GM10248 (cell line): ENCODE results near the gene PRR36.

Source experiments
- CTCF ChIA-PET: fragments of 300-600 bp; sonication (Branson Sonifier 250); formaldehyde crosslinking; extraction: SDS; loops from one replicate; lab custom pipeline; 2021; ENCODE audit warnings: antibody characterized with exemption; lab: Yijun Ruan, JAX
- POLR2A ChIA-PET: fragments of 350-650 bp; sonication (Branson Sonifier 250); formaldehyde crosslinking; extraction: SDS; loops from one replicate; lab custom pipeline; 2020; ENCODE audit warnings: antibody characterized with exemption; lab: Yijun Ruan, JAX
- DNase-seq: peaks from one replicate; pipeline ENCODE4 v3.0.0; 2012; ENCODE audit errors: extremely low spot score
- CTCF ChIP-seq: IDR thresholded peaks from 2 replicates; pipeline ENCODE4 v1.5.1; 2012; ENCODE audit warnings: mild to moderate bottlenecking, low read depth; ENCODE audit errors: extremely low read depth, missing control alignments, control extremely low read depth

Gene PRR36

DNA sequence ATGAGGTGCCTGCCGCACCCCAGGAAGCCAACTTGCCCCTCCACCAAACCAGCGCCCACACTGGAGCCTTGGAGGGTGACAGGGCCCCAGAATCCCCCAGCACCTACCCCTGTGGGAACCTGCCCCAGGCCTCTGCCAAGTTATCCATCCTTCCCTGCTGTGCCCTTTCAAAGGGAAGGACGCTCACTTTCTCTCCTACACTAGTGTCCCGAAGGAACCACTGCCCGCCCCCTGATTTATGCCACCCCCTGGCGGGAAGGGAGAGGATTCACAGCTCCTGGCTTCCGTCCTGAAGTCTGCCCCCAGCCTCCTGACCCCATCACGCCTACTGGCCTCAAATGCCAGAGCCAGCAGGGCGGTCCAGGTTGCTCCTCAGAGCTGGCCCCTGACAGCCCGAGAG, 42.7 kb downstream of the PRR36 start:
- DNase-seq, result no peak
- no peak for TF ChIP-seq CTCF
- ChIA-PET POLR2A (no interaction called here), CTCF (interaction anchor here (0.7 to 3.6 kb wide), 10 partner anchors 12 to 183 kb away, joined by 3 to 14 read pairs (median 4); partner anchors contain the start of gene TRAPPC5)

DNA sequence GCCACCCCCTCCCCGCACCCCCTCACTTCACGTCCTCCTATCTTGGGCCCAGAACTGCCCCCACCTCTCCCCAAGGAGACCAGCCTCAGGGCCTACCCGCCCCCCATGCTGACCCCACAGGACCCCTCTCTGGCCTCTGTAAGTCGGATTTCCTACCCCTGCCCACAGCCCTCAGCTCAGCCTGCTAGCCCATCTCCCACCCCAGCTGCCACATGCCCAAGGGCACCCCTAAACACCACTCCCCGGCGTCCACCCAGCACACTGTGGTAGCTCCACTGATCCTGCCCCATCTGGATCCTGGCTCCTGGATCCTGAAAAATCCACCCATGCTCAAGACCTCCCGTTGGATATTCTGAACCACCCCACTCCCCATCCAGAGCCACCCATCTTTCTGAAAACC, 43.4 kb downstream of the PRR36 start:
- POLR2A ChIA-PET, result no interaction called here
- no peak for DNase-seq
- CTCF ChIA-PET, result interaction anchor here (0.9 to 3.6 kb wide), 5 partner anchors 11 to 38 kb away, joined by 3 to 14 read pairs (median 7); no protein-coding TSS in a partner anchor
- TF ChIP-seq CTCF, result no peak

DNA sequence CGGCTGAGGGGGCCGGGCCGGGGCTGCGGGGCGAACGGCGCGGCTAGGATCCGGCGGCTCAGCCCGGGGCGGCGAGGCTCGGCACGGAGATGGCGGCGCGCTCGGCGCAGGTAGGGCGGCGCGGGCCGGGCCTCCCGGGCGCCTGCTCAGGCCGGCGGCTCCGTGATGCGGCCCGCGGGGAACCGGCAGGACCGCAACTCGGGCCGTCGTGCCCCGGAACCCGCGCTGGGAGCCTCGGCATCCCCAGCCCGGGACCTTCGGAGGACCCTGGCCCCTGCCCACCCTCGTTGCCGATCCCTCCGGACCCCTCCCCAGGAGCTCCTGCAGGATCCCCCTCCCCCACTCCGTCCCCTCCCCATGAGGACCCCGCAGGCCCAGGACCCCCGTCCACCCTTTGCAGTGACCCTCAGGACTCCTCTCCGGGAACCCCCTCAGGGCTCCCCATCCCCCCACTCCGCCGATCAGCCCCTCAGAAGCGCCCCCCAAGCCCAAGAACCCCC, 43.9 kb downstream of the PRR36 start:
- CTCF ChIA-PET, result interaction anchor here (2.0 to 3.6 kb wide), 3 partner anchors 10 to 39 kb away, joined by 7 to 14 read pairs (median 12); no protein-coding TSS in a partner anchor
- POLR2A ChIA-PET, result no interaction called here
- no peak for TF ChIP-seq CTCF
- DNase-seq, result no peak

DNA sequence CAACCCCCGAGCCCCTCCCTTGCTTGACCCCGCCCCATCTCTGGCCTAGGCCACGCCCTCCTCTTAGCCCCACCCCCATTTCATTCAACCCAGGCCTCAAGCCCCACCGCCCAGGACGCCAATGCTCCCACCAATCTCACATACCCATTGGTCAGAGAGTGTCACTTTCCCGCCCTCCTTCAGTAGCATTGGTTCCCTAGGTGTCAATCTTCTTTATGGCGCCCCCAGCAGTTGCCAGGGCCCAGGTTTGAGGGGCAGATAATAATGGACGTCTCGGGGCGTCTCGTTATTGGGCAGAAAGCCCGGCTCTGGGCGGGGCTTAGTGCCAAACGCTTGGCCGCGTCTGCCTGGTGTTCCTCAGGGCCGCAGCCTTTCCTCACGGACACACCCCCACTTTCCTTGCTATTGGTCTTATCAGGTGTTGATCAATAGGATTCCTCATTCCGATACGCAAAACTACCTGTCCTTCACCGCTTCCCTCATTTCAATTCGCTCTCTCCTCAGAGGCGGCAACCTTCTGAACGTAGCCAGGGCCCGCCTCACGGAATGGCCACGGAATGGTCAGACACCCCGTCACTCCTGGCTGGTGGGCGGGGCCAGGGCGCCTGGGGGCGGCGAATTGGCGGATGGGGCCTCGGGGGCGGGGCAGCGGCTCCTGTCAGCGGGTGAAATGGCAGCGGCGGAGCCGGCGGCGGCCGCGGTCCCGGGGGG, 44.5 kb downstream of the PRR36 start, which contains the start of gene EVI5L:
Gene EVI5L, plus strand, starts transcription at position 658 of the 711 bp plus-strand sequence. CDS start 16,325 bp downstream, outside the sequence.
- peak; percentile 99 for DNase-seq
- peak; percentile 5 for TF ChIP-seq CTCF
- ChIA-PET POLR2A (no interaction called here), CTCF (interaction anchor here (1.4 to 3.6 kb wide), 4 partner anchors 10 to 149 kb away, joined by 5 to 14 read pairs (median 12); partner anchors contain the start of gene TRAPPC5)

DNA sequence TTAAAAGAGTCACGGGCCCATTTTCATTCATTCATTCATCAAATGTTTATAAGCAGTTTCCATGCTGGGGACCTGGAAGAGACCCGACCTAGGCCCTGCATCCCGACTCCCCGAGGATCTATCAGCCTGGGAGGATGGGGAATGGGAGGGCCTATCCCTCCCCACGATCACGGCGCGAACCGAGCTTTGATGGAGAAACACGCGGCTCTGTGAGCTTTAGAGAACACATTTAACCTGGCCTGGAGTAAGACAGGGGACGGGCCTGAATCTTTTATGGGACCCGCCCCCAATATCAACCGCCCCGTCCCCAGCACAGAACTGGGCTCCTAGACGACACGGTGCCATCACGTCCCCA, 45.0 kb downstream of the PRR36 start:
- ChIA-PET CTCF (interaction anchor here (1.4 to 3.2 kb wide), 4 partner anchors 11 to 261 kb away, joined by 5 to 12 read pairs (median 6); partner anchors contain the start of gene TRAPPC5), POLR2A (no interaction called here)
- TF ChIP-seq CTCF, result no peak
- no peak for DNase-seq

DNA sequence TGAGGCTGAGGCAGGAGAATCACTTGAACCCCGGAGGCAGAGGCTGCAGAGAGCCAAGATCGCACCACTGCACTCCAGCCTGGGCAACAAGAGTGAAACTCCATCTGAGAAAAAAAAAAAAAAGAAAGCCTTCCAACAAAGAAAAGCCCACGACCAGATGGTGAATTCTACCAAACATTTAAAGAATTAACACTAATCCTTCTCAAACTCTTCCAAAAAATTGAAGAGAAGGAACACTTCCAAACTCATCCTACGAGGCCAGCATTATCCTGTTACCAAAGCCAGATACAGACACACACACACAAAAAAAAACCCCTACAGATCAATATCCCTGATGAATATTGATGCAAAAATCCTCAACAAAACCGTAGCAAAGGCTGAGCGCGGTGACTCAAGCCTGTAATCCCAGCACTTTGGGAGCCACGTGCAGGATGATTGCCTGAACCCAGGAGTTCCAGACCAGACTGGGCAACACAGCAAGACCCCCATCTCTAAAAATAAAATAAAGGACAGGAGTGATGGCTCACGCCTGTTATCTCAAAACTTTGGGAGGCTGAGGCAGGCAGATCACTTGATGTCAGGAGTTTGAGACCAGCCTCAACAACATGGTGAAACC, 50.4 kb downstream of the PRR36 start:
- CTCF ChIA-PET, result interaction anchor here (1.6 kb wide), 1 partner anchor 45 kb away, joined by 3 read pairs; no protein-coding TSS in a partner anchor
- TF ChIP-seq CTCF, result no peak
- POLR2A ChIA-PET, result no interaction called here
- no peak for DNase-seq
